ENCODE measurements around the gene FAM151A.

DNA sequence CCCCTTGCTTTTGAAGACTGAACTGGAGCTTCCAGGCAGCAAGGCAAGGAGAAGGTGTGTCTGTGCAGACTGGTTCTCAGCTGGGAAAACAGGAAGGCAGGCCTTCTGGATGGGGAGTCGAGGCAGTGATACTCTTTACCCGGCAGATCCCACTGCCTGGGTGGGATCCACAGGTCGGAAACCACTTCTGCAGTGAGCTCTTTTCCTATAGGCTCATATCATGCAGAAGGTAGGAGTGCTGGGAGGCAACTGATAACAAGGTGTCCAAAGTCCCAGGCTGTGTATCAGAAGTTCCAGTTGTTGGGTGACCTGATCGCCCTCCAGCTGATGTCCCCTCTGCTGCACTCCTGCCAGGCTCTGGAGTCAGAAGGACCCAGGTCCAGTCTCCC lies 58.2 kb downstream of the FAM151A start:
- TF ChIP-seq, protein P1, sequence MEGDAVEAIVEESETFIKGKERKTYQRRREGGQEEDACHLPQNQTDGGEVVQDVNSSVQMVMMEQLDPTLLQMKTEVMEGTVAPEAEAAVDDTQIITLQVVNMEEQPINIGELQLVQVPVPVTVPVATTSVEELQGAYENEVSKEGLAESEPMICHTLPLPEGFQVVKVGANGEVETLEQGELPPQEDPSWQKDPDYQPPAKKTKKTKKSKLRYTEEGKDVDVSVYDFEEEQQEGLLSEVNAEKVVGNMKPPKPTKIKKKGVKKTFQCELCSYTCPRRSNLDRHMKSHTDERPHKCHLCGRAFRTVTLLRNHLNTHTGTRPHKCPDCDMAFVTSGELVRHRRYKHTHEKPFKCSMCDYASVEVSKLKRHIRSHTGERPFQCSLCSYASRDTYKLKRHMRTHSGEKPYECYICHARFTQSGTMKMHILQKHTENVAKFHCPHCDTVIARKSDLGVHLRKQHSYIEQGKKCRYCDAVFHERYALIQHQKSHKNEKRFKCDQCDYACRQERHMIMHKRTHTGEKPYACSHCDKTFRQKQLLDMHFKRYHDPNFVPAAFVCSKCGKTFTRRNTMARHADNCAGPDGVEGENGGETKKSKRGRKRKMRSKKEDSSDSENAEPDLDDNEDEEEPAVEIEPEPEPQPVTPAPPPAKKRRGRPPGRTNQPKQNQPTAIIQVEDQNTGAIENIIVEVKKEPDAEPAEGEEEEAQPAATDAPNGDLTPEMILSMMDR (IDR thresholded peaks at IDR 0.05), result no peak
- no peak for TF ChIP-seq POLR2A (IDR thresholded peaks at IDR 0.05)

Data from adrenal gland (tissue), 5 donors.